Measurements from ENCODE around the gene MRPS12.

DNA sequence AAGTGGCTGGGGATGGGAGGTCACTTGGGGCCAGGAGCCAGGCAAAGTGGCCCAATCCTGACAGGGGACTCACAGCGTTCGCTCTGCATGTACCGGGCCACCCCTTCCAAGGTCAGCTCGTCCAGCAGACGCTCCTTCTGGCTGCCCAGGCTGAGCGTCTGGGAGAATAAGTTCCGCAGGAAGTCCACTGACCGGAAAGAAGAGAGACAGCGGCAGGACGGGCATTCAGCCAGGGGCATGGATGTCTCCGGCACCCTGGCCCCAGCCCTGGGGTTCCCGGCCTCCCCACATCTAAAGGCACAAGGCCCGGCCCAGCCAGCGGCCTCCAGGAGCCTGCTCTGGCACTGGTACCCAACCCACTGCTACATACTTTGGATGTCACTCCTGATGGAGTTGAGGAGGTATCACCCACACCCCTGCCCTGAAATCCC, 37.4 kb upstream of the MRPS12 start:
- TF ChIP-seq EP300 (IDR thresholded peaks at IDR 0.05) (no peak), POLR2AphosphoS5 (IDR thresholded peaks at IDR 0.05) (no peak)
- TF ChIP-seq, protein P1, sequence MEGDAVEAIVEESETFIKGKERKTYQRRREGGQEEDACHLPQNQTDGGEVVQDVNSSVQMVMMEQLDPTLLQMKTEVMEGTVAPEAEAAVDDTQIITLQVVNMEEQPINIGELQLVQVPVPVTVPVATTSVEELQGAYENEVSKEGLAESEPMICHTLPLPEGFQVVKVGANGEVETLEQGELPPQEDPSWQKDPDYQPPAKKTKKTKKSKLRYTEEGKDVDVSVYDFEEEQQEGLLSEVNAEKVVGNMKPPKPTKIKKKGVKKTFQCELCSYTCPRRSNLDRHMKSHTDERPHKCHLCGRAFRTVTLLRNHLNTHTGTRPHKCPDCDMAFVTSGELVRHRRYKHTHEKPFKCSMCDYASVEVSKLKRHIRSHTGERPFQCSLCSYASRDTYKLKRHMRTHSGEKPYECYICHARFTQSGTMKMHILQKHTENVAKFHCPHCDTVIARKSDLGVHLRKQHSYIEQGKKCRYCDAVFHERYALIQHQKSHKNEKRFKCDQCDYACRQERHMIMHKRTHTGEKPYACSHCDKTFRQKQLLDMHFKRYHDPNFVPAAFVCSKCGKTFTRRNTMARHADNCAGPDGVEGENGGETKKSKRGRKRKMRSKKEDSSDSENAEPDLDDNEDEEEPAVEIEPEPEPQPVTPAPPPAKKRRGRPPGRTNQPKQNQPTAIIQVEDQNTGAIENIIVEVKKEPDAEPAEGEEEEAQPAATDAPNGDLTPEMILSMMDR (IDR thresholded peaks at IDR 0.05), result no peak
